ENCODE results near the gene FBXO2.

DNA sequence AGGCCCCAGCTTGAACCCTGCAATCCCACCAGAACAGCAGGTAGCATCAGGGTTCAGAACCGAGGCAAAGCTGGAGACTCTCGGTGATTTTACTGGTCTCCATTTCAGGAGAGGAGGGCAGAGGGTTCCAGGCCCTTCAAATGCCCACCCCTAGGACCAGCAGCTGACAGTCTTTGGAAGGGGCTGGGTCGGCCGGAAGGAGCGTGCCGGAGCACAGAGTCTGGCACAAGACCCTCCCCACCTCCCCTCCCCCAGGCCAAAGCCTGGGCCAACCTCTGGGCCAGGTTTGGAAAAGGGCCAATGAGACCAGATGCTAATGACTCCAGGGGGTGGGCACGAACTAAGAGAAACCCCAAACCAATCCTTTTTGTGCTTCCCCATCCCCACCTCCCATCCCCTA is 6.9 kb downstream of the FBXO2 start:
- TF ChIP-seq, protein P1, sequence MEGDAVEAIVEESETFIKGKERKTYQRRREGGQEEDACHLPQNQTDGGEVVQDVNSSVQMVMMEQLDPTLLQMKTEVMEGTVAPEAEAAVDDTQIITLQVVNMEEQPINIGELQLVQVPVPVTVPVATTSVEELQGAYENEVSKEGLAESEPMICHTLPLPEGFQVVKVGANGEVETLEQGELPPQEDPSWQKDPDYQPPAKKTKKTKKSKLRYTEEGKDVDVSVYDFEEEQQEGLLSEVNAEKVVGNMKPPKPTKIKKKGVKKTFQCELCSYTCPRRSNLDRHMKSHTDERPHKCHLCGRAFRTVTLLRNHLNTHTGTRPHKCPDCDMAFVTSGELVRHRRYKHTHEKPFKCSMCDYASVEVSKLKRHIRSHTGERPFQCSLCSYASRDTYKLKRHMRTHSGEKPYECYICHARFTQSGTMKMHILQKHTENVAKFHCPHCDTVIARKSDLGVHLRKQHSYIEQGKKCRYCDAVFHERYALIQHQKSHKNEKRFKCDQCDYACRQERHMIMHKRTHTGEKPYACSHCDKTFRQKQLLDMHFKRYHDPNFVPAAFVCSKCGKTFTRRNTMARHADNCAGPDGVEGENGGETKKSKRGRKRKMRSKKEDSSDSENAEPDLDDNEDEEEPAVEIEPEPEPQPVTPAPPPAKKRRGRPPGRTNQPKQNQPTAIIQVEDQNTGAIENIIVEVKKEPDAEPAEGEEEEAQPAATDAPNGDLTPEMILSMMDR (IDR thresholded peaks at IDR 0.05; ENCODE audit: borderline replicate concordance, extremely low read depth, low read length, poor library complexity, severe bottlenecking), result no peak
- TF ChIP-seq EZH2 (IDR thresholded peaks at IDR 0.05; ENCODE audit: borderline replicate concordance, low read depth, low read length, severe bottlenecking), result no peak
